GM19023 (cell line): Measurements from ENCODE around the gene SLC6A6.

ENCODE experiments used
- ATAC-seq: cut with Tn5 transposase; IDR thresholded peaks from one replicate; pipeline ENCODE4 v1.9.1; 2021; ENCODE audit warnings: mild to moderate bottlenecking, moderate library complexity; ENCODE audit not compliant: unreplicated experiment

Gene SLC6A6

DNA sequence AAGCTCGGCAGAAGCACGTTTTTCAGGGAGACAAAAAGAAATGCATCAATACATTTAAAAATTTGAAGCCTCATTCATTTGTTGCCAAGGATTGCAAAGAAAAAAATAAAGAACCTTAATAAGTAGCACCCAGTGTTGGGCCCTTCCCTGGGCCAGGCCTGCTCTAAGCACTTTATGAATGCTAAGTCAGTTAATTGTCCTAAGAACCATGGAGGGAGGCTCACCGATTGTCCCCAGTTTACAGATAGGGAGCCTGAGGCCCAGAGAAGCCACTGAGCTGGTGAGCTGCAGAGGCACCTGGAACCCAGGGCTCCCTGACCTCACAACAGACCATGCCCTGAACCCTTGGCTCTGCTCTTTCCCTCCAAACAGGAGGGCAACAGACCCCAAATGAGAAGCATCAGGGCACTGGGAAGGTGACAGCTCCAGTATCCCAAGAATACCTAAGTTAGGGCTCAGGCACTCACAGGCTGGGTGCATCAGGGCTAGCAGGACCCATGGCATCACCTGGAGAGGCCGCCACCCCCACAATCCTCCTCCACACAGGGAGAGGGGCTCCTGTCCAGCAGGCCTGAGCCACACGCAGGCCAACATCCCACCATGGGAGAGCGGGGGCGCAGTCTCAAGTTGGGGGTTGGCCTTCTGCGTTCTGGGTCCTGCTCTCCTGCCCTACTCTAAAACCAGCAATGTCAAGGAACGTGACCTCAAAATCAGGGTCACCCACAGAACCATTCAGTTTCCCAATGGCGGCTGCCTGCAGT, 133.8 kb downstream of the SLC6A6 start:
- no peak for ATAC-seq

DNA sequence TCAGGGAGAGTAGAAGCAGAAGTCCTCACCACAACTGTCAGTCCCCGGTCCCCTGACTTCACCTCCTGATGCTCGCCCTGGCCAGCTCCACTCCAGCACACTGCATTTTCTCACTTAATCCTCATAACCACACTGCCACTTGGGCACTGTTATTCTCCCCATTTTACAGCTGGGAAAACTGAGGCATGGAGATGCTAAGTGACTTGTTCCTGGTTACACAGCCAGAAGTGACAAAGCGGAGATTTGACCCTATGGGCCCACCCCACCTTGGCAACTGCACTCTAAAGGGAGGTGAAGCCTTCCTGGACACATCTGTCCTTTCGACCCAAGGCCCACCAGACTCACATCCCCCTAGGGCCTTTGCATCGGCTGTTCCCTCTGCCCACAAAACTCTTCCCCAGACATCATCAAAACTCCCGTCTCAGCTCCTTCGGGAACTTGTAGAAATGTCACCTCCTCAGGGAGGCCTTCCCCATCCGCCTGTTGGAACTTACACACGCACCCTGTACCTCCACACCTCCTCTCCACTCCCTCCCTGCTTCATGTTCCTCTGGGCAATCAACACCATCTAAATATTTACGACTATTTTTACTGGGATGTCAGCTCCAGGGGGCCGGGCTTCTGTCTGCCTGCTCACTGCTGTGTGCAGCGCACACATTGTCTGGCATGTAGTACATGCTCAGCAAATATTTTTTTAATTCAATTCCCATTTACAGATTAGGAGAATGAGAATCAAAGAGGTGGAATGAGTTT, 134.6 kb downstream of the SLC6A6 start:
- no peak for ATAC-seq

DNA sequence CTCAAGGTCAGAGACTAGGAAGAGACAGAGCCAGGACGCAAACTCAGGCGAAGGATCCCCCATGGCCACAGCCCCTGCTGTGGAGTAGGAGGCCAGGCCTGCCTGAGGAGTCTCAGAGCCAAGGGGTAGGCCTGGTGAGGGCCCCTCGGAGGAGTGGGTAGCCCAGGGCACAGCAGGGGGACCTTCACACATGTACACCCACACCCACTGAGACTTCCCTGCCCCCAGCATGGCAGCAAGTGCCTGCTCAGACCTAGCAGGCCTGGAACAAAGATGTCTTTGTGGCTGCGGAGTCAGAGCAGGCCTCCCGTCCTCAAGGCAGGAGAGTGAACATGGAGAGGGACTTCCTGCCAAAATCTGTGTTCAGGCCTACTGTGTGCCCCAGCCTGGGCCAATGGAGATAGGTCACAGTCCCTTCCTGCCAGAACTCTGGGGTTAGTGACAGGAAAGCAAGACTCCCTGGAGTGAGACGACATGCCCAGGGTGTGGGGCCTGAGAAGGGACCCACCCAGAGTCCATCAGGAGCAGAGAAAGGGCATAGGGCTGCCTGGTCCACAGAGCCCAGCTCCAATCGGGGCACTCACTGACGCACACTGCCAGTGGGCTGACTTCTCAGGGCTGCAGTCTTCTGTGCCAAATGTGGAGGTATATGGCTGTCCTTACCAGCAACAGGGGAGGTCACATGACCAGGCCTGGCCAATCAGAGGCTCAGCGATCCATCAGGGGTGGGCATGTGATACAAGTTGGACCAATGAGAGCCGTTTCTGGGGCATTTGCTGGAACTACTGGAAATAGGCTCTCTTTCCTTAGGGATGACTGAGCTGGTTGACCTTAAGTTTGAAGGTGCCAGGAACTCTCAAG, 135.4 kb downstream of the SLC6A6 start:
- ATAC-seq: no peak

DNA sequence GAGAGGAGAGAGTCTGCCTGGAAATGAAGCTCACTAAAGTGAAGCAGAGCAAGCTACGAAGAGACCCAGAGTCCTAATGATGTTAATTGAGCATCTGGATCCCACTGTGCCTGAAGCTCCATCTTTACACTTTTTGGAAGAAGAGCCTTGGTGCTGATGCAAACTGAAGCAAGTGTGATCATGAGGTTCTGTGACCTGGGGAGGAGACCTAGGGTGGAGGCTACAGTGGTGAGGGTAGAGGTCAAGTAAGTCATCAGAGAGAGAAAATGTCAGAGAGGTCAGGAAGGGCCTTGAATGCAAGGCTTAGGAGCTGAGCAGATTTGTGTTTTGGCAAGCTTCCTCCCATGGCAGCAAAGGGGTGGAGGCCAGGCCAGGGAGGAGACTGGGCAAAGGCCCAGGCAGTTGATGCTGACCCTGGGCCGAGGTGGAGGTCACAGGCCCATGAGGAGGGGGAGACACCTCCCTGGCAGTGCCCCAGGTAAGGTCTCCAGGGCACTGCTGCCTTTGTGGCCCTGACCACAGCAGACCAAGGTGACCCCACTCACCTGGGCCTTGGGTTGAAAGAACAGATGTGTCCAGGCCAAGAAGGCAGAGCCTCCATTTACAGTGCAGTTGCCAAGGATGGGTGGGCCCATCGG, 136.2 kb downstream of the SLC6A6 start:
- no peak for ATAC-seq
